Body of pancreas (tissue), 4 donors: ENCODE measurements around the gene CAMK1D.

ENCODE experiments used
- POLR2A ChIP-seq, 3 donors: fragments of 450-650 bp; IDR thresholded peaks; one replicate each; pipeline ENCODE4 v1.6.1; 2016; ENCODE audit warnings: antibody characterized with exemption in 3 of 3, mild to moderate bottlenecking in 2 of 3
- TF ChIP-seq, protein P1 (sequence below), 7 experiments: fragments of 450-650 bp in 4 of 7; fragments of 200-600 bp in 3 of 7; sonication (generic) in 3 of 7; IDR thresholded peaks; one replicate each; pipeline ENCODE4 v1.5.1; 2016 to 2019; ENCODE audit warnings: antibody characterized with exemption in 7 of 7

DNA sequence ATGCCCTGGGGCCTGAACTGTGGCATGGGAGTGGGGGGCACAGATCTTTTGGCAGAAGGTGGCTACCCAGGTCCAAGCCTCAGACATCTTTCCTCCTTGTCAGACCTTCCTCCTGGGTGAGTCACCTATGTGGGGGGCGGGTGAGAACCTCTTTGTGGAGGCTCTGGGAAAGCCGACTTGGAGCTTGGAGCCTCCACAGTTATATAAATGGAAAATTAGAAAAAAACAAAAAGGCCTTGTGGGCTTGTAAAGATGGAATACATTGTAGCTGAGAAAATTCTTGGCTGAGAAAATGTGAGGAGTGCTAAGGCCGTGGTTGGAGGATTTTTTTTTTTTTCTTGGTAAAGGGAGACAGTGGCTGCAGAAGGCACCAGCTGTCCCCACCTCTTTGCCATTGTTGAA is 359.7 kb downstream of the CAMK1D start:
- TF ChIP-seq, protein P1, sequence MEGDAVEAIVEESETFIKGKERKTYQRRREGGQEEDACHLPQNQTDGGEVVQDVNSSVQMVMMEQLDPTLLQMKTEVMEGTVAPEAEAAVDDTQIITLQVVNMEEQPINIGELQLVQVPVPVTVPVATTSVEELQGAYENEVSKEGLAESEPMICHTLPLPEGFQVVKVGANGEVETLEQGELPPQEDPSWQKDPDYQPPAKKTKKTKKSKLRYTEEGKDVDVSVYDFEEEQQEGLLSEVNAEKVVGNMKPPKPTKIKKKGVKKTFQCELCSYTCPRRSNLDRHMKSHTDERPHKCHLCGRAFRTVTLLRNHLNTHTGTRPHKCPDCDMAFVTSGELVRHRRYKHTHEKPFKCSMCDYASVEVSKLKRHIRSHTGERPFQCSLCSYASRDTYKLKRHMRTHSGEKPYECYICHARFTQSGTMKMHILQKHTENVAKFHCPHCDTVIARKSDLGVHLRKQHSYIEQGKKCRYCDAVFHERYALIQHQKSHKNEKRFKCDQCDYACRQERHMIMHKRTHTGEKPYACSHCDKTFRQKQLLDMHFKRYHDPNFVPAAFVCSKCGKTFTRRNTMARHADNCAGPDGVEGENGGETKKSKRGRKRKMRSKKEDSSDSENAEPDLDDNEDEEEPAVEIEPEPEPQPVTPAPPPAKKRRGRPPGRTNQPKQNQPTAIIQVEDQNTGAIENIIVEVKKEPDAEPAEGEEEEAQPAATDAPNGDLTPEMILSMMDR (IDR thresholded peaks at IDR 0.05), result no peak
- TF ChIP-seq POLR2A (IDR thresholded peaks at IDR 0.05), result no peak
